LNCaP clone FGC (cell line): ENCODE measurements around the gene CFAP251.

ENCODE experiments used
- DNase-seq: peaks from one replicate; pipeline ENCODE4 v3.0.0-alpha.2; 2011; ENCODE audit warnings: low read depth
- H3K4me3 ChIP-seq: 2 replicates; pipeline ENCODE4 v1.5.1; 2011; ENCODE audit warnings: mild to moderate bottlenecking, low read depth, low read length, control low read depth
- TF ChIP-seq, protein P1 (sequence below): IDR thresholded peaks from 2 replicates; pipeline ENCODE4 v1.5.1; 2012; ENCODE audit warnings: mild to moderate bottlenecking; ENCODE audit not compliant: control insufficient read depth, insufficient read depth; ENCODE audit errors: extremely low read depth

The CFAP251 gene

DNA sequence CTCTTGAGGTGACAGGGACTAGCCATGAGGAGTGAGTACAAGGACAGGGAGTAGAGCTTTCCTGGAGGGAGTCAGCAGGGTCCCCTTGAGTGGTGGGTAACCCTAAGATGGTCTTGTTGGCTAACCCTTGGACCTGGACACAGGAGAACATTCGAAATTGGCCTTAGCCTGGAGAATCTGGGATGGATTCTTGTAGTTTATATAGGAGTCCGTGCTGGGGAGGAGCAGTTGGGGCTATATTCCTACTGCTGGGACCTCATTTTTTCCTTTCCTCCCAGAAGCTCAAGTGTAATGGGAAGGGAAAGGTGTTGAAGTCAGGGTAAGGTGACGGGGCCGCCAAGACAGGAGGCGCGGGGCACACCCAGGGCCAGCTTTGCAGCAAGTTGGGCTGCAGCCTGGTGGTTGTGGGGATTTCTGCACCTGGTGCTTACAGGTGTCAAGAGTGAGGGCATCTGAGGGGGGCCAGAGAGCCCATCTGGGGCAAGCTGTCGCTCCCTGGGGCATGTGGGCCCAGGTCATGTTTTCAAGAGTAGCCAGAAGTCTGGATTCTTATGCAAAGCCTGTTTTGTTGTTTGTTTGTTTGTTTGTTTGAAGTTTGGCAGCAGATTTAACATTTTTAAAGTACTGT, 108.4 kb downstream of the CFAP251 start:
- TF ChIP-seq, protein P1, sequence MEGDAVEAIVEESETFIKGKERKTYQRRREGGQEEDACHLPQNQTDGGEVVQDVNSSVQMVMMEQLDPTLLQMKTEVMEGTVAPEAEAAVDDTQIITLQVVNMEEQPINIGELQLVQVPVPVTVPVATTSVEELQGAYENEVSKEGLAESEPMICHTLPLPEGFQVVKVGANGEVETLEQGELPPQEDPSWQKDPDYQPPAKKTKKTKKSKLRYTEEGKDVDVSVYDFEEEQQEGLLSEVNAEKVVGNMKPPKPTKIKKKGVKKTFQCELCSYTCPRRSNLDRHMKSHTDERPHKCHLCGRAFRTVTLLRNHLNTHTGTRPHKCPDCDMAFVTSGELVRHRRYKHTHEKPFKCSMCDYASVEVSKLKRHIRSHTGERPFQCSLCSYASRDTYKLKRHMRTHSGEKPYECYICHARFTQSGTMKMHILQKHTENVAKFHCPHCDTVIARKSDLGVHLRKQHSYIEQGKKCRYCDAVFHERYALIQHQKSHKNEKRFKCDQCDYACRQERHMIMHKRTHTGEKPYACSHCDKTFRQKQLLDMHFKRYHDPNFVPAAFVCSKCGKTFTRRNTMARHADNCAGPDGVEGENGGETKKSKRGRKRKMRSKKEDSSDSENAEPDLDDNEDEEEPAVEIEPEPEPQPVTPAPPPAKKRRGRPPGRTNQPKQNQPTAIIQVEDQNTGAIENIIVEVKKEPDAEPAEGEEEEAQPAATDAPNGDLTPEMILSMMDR = no peak
- no peak for DNase-seq
- H3K4me3 ChIP-seq = no peak overlapping the region

- no peak for DNase-seq
- TF ChIP-seq, protein P1 = no peak
- no peak overlapping the region for H3K4me3 ChIP-seq
Observed at GRCh38 chr12:122028165-122028904, 109.9 kb downstream of the CFAP251 start.

- H3K4me3 ChIP-seq = no peak overlapping the region
- no peak for DNase-seq
- TF ChIP-seq, protein P1 = no peak
Observed at GRCh38 chr12:122028905-122029560, 110.6 kb downstream of the CFAP251 start.

GRCh38 chr12:122029620-122030423, 111.4 kb downstream of the CFAP251 start:
- no peak for DNase-seq
- no peak overlapping the region for H3K4me3 ChIP-seq
- TF ChIP-seq, protein P1 = no peak

- no peak overlapping the region for H3K4me3 ChIP-seq
- TF ChIP-seq, protein P1 = no peak
- no peak for DNase-seq
Observed at GRCh38 chr12:122030424-122031035, 112.1 kb downstream of the CFAP251 start.
